ENCODE results near the gene NLN.

NLN gene

GRCh38 chr5:65682148-65682547 is 39.9 kb upstream of the NLN start:
- no peak for DNase-seq (ENCODE audit: low read depth in 1 of 2, low spot score in 1 of 2)
- Histone ChIP-seq H3K27me3 (ENCODE audit: insufficient read depth, poor library complexity, severe bottlenecking) (no peaks in the 10 kb centered on the region), H3K4me3 (replicated peaks; ENCODE audit: insufficient read depth, low read length) (no peak overlapping the region), H3K27ac (replicated peaks) (no peak overlapping the region)
- TF ChIP-seq REST (IDR thresholded peaks at IDR 0.05; ENCODE audit: insufficient replicate concordance, low read depth): no peak
- TF ChIP-seq CTCF (IDR thresholded peaks at IDR 0.05; ENCODE audit: insufficient read depth, low read length): no peak

GRCh38 chr5:65693121-65693520 is 28.9 kb upstream of the NLN start:
- no peaks in the 10 kb centered on the region for H3K27me3 ChIP-seq (ENCODE audit: insufficient read depth, poor library complexity, severe bottlenecking)
- no peak overlapping the region for H3K4me3 ChIP-seq (replicated peaks; ENCODE audit: insufficient read depth, low read length)
- DNase-seq (ENCODE audit: low read depth in 1 of 2, low spot score in 1 of 2): no peak
- TF ChIP-seq SPI1 (IDR thresholded peaks at IDR 0.05; ENCODE audit: borderline replicate concordance, low read depth) (no peak), REST (IDR thresholded peaks at IDR 0.05; ENCODE audit: insufficient replicate concordance, low read depth) (no peak), GABPA (IDR thresholded peaks at IDR 0.05; ENCODE audit: low read depth) (no peak), POLR2AphosphoS5 (IDR thresholded peaks at IDR 0.05; ENCODE audit: low read depth) (no peak), CTCF (IDR thresholded peaks at IDR 0.05; ENCODE audit: insufficient read depth, low read length) (no peak)
- no peak overlapping the region for H3K27ac ChIP-seq (replicated peaks)

GRCh38 chr5:65695162-65695755 is 26.7 kb upstream of the NLN start:
- DNase-seq (ENCODE audit: low read depth in 1 of 2, low spot score in 1 of 2): no peak

More at GRCh38 chr5:65695162-65695755, 26.7 kb upstream of the NLN start:
- no peak for TF ChIP-seq POLR2AphosphoS5 (IDR thresholded peaks at IDR 0.05; ENCODE audit: low read depth)
- no peak for TF ChIP-seq CTCF (IDR thresholded peaks at IDR 0.05; ENCODE audit: insufficient read depth, low read length)
- no peak for TF ChIP-seq SPI1 (IDR thresholded peaks at IDR 0.05; ENCODE audit: borderline replicate concordance, low read depth)
- TF ChIP-seq REST (IDR thresholded peaks at IDR 0.05; ENCODE audit: insufficient replicate concordance, low read depth): no peak
- no peak for TF ChIP-seq GABPA (IDR thresholded peaks at IDR 0.05; ENCODE audit: low read depth)
- H3K27me3 ChIP-seq (ENCODE audit: insufficient read depth, poor library complexity, severe bottlenecking): no peaks in the 10 kb centered on the region
- H3K4me3 ChIP-seq (replicated peaks; ENCODE audit: insufficient read depth, low read length): no peak overlapping the region
- H3K27ac ChIP-seq (replicated peaks): no peak overlapping the region

Data from HL-60 (cell line).